ENCODE results near the gene OR2V1.

DNA sequence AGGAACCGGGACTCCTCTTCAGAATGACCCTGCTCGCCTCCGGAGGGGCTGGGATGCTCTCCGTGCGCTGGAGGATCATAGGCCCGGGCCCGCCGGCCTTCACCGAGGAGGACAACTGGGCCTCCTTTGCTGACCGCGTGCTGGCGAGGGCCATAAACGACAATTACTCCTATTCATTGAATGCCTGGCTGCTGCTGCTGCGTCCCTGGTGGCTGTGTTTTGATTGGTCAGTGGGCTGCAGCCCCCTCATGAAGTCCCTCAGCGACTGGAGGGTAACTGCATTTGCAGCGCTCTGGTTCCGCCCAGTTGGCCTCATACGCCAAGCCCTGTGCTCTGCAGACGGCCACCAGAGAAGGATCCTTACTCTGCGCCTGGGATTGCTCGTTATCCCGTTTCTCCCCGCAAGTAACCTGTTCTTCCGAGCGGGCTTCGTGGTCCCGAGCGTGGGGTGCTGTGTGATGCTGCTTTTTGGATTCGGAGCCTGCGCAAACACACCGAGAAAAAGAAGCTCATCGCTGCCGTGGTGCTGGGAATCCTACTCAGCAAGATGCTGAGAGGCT is 16.6 kb downstream of the OR2V1 start:
- TF ChIP-seq, protein P1, sequence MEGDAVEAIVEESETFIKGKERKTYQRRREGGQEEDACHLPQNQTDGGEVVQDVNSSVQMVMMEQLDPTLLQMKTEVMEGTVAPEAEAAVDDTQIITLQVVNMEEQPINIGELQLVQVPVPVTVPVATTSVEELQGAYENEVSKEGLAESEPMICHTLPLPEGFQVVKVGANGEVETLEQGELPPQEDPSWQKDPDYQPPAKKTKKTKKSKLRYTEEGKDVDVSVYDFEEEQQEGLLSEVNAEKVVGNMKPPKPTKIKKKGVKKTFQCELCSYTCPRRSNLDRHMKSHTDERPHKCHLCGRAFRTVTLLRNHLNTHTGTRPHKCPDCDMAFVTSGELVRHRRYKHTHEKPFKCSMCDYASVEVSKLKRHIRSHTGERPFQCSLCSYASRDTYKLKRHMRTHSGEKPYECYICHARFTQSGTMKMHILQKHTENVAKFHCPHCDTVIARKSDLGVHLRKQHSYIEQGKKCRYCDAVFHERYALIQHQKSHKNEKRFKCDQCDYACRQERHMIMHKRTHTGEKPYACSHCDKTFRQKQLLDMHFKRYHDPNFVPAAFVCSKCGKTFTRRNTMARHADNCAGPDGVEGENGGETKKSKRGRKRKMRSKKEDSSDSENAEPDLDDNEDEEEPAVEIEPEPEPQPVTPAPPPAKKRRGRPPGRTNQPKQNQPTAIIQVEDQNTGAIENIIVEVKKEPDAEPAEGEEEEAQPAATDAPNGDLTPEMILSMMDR (IDR thresholded peaks at IDR 0.05) = no peak
- no peak for TF ChIP-seq POLR2A (IDR thresholded peaks at IDR 0.05)

Data from testis (tissue), 2 donors.